ENCODE data around the gene KRTAP4-9. TPM values are rescaled to one million over a fixed set of nuclear protein-coding genes. Genes with fewer than 3 reads are reported as not detected.
"Not testable (repeated sequence)": the region's sequence is repeated elsewhere in the genome, so short reads cannot be mapped to it uniquely, and the experiment has no call there.

The KRTAP4-9 gene
- total RNA-seq, 4 donors from 2014 or later, result not detected

DNA sequence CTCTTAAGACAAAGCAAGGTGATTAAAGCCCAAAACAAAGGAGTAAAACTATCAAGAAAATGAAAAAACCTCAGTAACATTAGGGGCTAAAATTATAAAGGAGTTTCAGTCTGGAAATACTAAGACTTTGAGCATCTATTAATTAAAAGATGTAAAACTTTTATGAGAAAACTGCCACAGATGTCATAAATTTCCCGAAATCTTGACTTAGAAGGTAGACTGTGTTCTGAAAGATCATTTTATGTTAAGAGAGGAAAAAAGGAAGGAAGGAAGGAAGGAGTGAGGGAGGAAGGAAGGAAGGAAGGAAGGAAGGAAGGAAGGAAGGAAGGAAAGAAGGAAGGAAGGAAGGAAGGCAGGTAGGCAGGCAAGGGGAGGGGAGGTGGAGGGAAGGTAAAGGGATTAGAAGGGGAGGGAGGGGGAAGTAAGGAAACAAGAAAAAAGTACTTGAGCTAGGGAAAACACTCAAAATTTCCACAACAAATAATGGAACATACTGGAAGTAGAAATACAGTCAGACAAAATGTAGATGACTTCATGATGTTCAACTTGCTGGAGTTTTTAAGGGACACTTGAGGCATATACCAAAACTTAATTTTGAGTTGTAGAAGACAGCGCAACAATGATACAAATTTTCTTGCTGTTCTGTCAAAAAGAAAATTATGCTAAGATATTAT is 42.5 kb downstream of the KRTAP4-9 start:
- H3K4me3 ChIP-seq, result no peak overlapping the region
- no peaks in the 10 kb centered on the region for H3K4me1 ChIP-seq

GRCh38 chr17:41148971-41149651 is 43.9 kb downstream of the KRTAP4-9 start:
- H3K4me3 ChIP-seq, H3K27ac ChIP-seq, H3K9me3 ChIP-seq, H3K27me3 ChIP-seq, H3K36me3 ChIP-seq, DNase-seq, H3K4me1 ChIP-seq: not testable (repeated sequence)

More for the DNA sequence above, 42.5 kb downstream of the KRTAP4-9 start:
- Histone ChIP-seq H3K36me3 (no peaks in the 10 kb centered on the region), H3K27me3 (no peaks in the 10 kb centered on the region), H3K9me3 (peaks cover 0 to 5% (median 1%) of the 10 kb centered on the region in 4 donors), H3K27ac (no peak overlapping the region)
- DNase-seq, result no peak
- TF ChIP-seq POLR2A (IDR thresholded peaks at IDR 0.05), result no peak
- TF ChIP-seq, protein P1, sequence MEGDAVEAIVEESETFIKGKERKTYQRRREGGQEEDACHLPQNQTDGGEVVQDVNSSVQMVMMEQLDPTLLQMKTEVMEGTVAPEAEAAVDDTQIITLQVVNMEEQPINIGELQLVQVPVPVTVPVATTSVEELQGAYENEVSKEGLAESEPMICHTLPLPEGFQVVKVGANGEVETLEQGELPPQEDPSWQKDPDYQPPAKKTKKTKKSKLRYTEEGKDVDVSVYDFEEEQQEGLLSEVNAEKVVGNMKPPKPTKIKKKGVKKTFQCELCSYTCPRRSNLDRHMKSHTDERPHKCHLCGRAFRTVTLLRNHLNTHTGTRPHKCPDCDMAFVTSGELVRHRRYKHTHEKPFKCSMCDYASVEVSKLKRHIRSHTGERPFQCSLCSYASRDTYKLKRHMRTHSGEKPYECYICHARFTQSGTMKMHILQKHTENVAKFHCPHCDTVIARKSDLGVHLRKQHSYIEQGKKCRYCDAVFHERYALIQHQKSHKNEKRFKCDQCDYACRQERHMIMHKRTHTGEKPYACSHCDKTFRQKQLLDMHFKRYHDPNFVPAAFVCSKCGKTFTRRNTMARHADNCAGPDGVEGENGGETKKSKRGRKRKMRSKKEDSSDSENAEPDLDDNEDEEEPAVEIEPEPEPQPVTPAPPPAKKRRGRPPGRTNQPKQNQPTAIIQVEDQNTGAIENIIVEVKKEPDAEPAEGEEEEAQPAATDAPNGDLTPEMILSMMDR (IDR thresholded peaks at IDR 0.05), result no peak

GRCh38 chr17:41149652-41149985 is 44.4 kb downstream of the KRTAP4-9 start, which contains the start of gene KRTAP4-5:
Gene KRTAP4-5, minus strand, starts transcription at chr17:41149825. Its CDS starts 58 bp downstream, at chr17:41149767.
- Histone ChIP-seq H3K4me1 (no peaks in the 10 kb centered on the region), H3K9me3 (no peaks in the 10 kb centered on the region), H3K36me3 (no peaks in the 10 kb centered on the region), H3K27me3 (no peaks in the 10 kb centered on the region), H3K4me3 (no peak within 1 kb of the TSS), H3K27ac (no peak within 1 kb of the TSS)
- DNase-seq, result no peak
- TF ChIP-seq, protein P1 (IDR thresholded peaks at IDR 0.05), result no peak
- TF ChIP-seq POLR2A (IDR thresholded peaks at IDR 0.05), result no peak

DNA sequence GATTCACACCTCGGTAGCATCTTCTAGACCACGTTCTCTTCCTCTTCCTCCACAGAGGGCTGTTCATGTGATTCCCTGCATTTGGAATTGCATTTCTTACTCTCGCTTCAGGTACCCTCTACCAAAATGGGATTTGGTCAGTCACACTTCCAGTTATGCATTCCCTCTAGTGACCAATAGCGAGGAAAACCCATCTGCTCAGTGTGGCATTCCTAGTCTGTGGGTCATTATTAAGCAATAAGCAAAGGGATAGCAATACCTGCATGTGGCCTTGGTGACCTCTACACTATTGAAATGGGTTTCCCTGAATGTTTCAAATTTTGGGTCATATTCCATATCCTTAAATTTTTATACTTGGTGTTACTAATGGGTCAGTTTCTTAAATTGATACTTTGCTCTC is 44.8 kb downstream of the KRTAP4-9 start:
- Histone ChIP-seq H3K4me3 (no peak overlapping the region), H3K4me1 (no peaks in the 10 kb centered on the region), H3K9me3 (no peaks in the 10 kb centered on the region), H3K27me3 (no peaks in the 10 kb centered on the region), H3K27ac (no peak overlapping the region), H3K36me3 (no peaks in the 10 kb centered on the region)
- TF ChIP-seq POLR2A (IDR thresholded peaks at IDR 0.05), result no peak
- TF ChIP-seq, protein P1 (IDR thresholded peaks at IDR 0.05), result no peak
- DNase-seq, result no peak

- no peaks in the 10 kb centered on the region for H3K4me1 ChIP-seq
- H3K27ac ChIP-seq, result no peak overlapping the region
- TF ChIP-seq, protein P1 (IDR thresholded peaks at IDR 0.05), result no peak
- no peak for TF ChIP-seq POLR2A (IDR thresholded peaks at IDR 0.05)
- no peaks in the 10 kb centered on the region for H3K9me3 ChIP-seq
- H3K27me3 ChIP-seq, result no peaks in the 10 kb centered on the region
- no peak for DNase-seq
- no peak overlapping the region for H3K4me3 ChIP-seq
- H3K36me3 ChIP-seq, result no peaks in the 10 kb centered on the region
Observed at GRCh38 chr17:41151525-41151924, 46.3 kb downstream of the KRTAP4-9 start.

DNA sequence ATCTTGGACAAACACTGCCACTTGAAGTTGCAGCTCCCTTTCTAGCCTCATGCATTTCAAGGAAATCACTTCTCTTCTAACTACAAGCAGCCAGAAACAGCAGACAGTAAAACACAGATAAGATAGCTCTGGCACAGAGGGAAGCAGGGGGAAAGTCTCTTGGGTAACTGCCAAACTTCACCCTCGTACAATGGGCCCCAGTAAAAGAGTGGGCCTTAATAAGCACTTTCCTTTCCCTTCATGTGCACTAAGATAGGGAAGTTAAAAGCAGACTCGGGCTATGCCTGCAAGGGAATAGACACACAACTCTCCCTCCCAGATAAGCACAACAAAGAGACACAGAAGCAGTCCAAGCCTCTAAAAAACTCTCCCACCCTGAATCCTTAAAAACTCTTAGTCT is 48.7 kb downstream of the KRTAP4-9 start:
- DNase-seq, result no peak
- H3K36me3 ChIP-seq, result no peaks in the 10 kb centered on the region
- H3K9me3 ChIP-seq, result no peaks in the 10 kb centered on the region
- H3K27me3 ChIP-seq, result no peaks in the 10 kb centered on the region
- TF ChIP-seq, protein P1 (IDR thresholded peaks at IDR 0.05), result no peak
- no peak for TF ChIP-seq POLR2A (IDR thresholded peaks at IDR 0.05)
- no peak overlapping the region for H3K27ac ChIP-seq
- H3K4me1 ChIP-seq, result no peaks in the 10 kb centered on the region
- H3K4me3 ChIP-seq, result no peak overlapping the region

Measured in Peyer's patch (tissue), 4 donors.